NOMO-1 (cell line): Measurements from ENCODE around the gene EFTUD2.
A peak's percentile ranks its signal among the peaks of the same experiment; 100 is the strongest.
"Not testable (repeated sequence)": the region's sequence is repeated elsewhere in the genome, so short reads cannot be mapped to it uniquely, and the experiment has no call there.

ENCODE experiments used
- DNase-seq, 2 experiments: peaks; one replicate each; lab custom pipeline; 2025; ENCODE audit not compliant: unreplicated experiment in 2 of 2; lab: John Stamatoyannopoulos, UW

Gene EFTUD2

DNA sequence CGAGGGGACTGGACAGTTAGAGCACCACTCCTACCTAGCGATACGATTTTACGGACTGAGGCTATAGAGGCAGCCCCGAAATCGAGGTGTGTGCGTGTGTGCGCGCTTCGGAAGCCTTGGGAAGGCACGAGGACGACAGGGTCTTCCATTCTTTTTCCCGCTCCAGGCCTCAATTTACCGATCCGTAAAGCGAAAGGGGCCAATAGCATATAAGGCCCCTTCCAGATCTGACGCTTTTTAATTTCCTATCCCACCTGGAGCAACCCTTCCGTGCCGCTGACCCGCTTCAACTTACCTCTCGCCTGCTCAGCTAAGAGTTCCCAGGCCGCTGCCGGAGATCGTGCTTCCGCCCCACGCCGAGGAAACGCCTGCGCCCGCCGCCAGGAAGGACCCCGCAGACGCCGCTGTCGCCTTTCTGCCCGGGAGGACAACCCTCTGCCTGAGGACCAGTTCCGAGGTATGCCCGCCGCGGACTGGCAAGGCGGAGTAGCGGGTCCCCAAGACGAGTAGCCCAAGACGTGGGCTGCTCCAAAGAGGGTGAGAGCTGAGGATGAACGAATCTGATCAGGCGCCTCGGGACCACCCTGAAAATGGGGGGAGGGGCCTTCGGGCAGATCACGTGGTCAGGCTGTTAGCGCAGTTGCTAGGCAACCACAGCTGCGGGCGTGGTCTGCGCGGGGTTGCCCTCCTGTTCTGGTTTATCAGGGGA lies at the start of gene EFTUD2:
EFTUD2 (minus strand) TSS at position 372 of the 709 bp plus-strand sequence. CDS start 4,924 bp downstream, outside the sequence.
- DNase-seq: peak; percentile 89 to 91

DNA sequence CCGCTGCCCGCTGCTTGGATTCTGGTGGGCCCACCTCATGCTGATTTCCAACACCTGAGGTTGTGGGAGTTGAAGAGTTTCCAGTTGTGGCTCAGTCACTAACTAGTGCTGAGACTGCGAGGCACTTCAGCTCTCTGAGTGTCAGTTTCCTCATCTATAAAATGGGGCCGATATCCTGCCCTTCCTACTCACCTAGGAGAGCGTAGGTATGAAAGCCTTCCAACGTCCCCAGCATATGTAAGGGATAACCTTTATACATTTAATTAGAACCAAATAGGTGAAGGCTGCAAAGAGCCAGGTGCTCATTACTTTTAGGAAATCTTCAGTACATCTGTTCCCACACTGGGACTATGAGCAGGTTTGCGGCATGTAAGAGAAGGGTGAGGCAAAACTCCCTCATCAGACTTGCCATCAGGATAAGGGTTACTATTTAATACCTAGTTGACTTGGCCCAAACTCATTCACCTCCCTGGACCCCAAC lies 49.1 kb upstream of the EFTUD2 start:
- no peak for DNase-seq

DNA sequence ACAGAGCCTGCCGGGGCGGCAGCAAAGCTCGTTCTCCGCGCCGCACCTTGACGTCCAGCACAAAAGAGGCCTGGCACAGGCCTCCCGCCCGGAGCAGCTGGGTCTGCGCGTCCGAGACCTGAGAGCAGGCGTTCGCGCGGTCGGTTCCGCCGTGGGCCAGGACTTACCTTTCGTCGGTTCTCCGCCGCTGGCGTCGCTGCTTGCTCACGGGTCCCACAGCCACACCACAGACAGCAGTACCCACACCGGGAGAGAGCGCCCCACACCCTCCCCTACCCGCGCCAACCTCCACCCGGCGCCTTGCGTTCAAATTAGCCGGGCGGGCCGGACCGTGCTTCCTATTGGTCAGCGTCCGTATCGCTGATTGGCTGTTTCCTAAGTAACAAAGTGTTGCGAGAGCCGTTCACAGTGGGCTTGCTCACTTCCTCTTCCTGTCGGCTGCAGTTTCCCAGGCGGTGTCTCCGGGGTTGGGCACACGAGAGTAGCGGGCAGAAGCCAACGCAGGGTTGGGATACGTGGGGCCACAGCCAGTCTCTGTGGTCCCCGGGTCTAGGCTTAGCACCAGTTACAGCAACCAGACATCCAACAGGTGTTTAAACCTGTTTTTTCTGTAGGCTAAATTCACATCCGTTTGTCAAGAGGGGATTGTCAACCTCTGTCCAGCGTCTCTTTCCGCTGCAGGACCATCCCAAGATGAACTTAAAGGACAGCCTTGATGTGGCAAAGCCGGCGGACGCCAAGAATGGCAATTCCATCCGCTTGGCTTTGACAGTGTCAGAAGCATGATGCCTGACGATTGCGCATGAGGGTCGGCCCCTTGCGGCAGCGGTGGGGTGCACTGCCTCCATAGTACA lies 48.4 kb upstream of the EFTUD2 start, which contains the start of gene KIF18B:
KIF18B (minus strand) TSS at position 313 of the 854 bp plus-strand sequence. CDS start 11,429 bp downstream, outside the sequence.
- peak; percentile 96 to 97 for DNase-seq

DNA sequence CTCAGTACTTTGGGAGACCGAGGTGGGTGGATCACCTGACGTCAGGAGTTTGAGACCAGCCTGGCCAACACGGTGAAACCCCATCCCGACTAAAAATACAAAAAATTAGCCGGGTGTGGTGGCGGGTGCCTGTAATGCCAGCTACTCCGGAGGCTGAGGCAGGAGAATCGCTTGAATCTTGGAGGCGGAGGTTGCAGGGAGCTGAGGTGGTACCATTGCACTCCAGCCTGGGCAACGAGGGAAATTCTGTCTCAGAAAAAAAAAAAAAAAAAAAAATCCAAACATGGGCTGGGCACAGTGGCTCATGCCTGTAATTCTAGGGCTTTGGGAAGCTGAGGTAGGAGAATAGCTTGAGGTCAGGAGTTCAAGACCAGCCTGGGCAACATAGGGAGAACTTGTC lies 46.4 kb upstream of the EFTUD2 start:
- not testable (repeated sequence) for DNase-seq

DNA sequence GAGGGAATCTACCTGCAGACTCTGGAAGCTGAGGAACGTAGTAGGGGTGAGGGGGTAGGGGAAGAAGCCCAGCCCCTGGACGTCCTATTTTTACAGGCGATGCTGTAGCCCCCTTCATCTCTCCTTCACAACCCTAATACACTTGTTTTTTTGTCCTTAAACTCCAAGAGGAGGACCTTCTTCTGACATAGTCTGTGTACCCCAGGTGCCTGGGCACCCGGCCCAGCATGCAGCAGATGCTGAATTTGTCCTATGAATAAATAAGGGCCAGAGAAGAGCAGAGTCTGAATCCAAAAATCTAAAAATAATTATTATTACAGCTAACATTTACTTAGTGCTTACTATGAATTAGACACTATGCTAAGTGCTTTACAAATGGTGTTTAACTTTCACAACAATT lies 43.2 kb upstream of the EFTUD2 start:
- DNase-seq: no peak

DNA sequence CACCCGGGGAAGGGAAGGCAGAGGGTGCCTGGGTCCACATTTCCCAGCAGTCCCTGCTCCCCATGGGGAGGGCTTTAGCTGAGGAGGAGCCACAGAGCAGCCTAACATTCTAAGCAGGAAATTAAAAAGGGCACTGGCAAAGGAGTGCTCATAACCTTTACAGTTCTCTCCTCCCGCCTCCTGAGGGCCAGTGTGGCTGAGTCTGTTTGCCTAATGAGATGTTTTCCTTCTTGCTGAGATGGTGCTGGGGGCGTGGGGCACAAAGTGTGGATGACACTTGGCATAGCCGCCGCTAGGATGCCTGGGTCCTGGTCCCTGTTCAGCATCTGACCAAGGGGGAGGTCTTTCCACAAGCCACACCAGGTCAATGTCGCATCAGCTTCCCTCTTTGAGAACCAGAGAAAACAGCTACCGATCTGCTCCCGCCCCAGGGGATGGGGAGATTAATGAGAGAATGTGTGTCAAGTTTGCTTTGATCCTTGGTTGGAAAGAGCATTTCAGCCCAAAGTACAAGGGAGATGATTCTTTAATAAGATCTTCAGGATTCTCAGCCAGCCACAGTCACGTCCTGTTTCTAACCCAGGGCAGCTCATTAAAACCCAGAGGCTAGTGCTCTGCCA lies 42.6 kb upstream of the EFTUD2 start:
- no peak for DNase-seq

DNA sequence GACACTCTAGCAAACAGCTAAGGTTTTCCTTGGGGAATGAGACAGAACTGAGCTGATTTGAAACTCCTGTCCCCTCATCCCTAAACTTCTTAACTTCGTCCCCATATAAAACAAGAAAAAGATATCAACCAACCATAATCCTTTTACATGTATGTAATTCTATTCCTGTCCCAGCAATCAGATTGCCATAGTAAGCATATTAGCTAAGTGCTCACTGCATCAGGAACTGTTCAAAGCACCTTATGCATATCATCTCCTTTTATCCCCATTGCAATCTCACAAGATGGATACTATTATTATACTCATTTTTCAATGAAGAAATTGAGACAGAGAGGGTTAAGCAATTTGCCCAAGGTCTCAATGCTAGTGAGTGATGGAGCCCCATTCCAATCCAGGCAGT lies 41.5 kb upstream of the EFTUD2 start:
- no peak for DNase-seq

DNA sequence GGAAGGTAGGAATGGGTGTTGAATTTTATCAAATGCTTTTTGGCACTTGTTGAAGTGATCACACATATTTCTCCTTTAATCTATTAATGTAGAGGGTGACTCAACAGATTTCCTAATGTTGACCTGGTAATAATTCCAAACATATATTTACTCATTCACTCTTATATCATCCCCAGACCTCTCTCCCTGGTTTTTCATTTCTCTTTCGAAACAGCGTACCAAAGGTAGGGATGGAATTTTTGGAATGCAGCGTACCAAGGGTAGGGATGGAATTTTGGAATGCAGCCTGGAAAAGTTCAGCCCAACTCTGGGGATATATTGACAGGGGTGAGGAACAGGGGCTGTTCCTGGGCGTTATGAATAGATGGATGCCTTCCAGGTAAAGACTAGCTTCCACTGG lies 41.1 kb upstream of the EFTUD2 start:
- no peak for DNase-seq

DNA sequence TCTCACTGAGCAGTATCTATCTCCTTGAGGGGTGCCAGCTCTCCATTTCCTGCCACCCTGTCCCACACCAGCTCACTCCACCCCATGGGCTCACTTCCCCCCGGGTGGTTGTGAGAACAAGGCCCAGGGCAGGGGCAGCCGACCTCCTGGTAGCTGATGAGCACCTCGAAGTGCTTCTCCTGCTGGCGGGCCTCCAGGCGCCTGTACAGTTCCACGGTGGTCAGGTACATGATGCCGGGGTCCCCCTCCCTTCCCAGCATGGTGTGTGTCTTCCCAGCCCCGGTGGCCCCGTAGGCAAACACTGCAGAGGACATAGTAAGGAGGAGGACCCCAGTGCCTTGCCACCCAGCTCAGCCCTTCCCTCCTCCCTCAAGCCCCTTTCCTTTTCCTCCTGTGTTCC lies 35.9 kb upstream of the EFTUD2 start:
- no peak for DNase-seq

DNA sequence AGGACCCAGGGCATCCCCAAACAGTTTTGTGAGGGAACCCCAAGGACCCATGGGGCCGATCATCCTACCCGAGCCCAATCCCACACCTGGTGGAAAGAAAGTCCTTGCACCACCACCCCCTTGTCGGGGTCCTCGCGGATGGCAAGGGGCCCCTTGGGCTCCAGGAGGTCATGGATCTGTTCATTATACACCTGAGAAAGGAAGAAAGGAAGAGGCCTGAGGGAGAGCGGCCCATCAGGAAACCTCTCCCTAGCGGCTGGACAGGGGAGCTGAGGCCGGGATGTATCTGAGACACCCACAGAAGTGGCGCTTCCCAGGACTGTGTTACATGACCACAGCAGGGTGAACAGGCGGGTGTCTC lies 35.5 kb upstream of the EFTUD2 start:
- no peak for DNase-seq

DNA sequence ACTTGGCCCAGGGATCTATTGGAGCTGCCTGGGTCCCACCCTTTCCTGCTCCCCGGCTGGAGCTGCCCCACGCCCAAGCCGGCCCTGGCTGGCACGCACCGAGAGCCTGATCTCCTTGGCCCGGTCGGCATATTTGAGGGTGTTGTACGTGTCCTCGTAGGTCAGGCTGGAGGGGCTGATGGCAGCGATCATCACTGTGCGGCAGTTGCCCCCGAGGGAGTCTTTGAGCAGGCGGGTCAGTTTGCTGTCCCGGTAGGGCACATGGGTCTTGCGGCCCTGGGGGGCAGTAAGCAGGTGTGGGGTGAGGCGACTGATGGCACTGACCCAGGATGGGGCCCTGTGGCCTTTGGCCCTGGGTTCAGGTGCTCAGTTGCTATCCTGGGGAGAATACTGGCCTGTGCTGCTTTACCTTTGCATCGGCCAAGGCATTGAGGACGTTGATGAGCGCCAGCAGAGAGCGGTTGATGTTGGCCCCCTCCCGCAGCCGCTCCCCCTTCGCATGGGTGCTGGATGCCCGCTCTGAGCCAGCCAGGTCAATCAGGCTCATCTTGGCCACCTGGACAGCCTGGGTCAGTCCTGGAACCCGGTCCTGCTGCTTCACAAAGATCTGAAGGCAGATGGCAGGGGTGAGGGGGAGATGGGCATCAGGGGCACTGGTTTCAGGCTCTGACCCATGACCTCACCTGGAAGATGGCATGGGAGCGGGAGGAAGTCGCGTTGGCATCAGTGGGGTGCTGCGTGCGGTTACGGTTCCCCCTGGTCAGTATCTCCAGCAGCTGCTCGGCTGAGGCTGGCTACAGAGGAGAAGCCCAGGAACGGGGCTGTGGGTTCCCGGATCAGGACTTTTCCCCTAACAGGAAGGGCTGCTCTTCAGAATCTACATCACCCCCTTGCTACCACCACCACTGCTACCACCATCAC lies 34.8 kb upstream of the EFTUD2 start:
- DNase-seq: no peak

DNA sequence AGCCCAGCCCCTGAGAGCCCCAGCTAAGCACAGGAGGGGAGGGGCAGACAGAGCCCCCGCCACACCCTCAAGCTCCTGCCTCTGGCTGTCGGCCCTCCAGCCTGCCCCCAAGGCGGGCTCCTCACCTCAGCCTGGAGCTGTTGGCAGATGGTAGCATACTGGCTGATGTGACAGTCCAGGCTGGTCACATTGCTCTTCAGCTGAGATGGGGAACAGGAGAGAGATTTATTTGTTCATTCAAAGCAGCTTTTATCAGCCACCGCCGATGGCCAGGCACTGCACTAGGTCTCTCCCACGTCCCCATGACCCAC lies 33.5 kb upstream of the EFTUD2 start:
- no peak for DNase-seq

DNA sequence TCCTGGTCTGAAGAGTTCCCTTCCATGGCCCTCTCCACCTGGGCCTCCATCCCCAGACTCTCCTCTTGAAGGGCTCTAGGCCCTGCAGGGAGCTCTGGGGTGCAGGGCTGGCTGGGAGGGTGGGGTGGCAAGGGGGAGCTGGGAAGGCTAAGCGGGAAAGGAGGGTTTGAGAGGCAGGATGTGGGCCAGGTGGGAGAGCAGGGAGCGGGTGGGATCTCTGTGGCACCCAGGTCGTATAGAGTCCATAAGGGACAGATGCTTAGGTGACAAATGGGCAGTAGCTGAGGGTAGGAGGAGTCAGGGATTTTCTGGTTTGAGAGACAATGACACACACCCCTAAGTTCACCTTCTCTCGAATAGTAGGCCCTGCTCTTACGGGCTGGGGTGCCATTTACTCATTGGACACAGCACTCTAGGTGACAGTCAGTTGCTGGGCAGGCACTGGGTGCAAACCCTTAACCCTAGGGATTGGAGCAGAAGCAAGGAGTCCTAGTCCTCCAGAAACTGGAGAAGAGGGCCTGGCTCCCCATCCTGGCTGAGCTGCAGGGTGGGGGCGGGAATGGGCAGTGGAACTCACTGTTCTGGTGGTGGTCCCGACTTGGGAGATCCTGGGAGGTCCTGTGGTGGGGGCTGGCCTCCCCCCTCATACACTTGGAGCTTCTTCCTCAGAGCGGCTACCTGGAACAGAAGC lies 33.0 kb upstream of the EFTUD2 start:
- no peak for DNase-seq

DNA sequence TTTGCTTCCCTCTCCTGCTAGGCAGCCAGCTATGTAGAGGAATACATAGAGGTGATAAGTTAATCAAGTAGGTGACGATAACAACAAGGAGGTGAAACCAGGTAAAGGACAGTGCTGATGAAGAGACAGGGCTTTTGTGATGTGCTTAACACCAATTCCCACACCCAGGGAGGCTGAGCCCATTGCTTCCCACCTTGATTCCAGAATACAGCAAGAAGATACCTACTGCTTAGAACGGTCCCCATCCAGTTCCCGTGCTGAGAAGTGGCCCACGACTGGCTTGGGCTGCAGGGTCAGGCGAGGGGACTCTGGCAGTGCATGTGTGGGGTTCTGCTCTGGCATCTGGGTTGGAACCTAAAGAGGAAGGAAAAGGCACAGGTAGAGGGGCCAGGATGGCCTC lies 32.1 kb upstream of the EFTUD2 start:
- DNase-seq: no peak

DNA sequence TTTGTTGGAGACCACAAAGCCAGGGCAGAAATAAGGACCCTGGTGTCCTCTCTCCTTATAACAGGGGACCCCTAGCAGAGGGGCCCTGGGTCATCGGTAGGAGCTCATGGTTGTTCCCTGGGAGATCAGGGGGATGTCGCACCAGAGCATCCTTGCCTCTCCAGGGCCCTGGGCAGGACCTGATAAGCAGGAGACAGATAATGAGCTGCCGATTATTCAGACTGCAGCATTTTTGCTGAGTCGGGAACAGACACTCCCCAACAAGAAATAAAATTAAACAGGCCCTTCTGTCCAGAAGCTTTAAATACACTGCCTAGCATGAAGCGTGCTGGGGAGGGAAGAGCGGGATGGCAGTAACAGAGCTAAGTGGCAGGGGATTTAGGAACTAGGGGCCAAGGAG lies 31.4 kb upstream of the EFTUD2 start:
- no peak for DNase-seq

DNA sequence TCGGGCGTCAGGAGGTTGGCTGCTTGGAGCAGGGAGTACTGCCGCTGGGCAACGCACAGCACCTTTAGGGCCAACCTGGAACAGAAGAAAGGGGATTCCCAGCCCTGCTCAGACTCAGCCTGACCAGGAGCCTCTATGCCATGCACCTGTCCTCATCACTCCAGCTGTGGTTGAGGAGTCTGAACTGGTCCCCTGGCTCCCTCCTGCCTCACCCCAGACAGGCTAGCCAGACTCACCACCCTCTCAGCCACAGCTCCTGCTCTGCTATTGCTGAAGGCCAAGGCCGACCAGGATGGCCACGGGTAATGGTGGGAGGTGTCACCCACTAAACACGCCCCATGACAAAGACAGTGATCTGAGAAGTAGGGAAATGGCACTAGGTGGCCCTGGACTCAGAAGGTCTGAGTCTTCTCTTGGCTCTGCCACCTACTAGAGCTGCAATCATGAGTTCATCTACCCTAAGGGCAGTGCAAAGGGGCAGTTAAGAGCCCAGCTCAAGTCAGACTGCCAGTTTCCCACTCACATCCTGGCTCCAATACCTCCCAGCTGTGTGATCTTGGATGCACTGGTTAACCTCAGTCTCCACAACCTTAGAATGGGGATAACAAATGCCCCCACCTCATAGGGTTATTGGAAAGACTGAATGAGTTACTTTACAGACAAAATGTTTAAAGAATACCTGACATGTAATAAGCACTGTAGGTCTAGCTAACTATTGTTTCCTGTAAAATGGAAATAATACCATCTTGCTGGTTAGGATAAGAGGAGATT lies 29.9 kb upstream of the EFTUD2 start:
- no peak for DNase-seq

DNA sequence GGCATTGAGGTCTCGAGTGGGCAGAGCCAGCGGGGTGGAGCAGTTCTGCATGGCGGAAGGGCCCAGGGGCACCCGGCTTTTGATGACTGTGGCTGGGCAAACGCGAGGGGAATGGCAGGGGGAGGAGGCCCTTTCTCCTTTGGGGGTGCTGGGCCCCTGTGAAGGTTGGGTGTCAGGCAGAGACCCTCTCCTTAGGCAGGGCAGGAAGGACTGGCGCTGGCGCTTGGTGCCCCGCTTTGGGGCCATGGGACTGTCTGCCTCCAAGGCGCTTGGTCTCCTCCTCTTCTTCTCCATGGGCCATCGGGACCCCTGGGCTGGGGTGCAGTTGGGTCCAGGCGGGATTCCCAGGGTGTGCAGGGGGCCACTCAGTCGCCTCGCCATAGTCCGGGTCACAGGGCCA lies 28.9 kb upstream of the EFTUD2 start:
- DNase-seq: no peak

DNA sequence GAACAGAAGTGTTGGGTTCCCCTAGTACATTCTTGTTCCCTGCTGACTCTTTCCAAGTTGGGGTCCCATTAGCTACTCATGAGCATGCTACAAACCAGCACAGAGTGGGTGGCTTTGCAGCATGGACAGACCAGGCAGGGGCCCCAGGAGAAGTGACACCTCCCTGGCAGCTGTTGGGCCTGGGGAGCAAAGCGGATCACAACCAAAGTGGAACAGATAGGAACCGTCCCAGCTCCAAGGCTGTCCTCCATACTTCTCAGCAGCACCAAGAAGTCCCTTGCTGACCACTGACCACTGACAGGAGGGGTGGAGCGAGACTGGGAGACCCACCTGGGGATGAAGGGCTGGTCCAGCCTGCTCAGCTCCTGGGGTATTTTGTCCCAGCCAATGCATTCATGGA lies 28.5 kb upstream of the EFTUD2 start:
- no peak for DNase-seq

DNA sequence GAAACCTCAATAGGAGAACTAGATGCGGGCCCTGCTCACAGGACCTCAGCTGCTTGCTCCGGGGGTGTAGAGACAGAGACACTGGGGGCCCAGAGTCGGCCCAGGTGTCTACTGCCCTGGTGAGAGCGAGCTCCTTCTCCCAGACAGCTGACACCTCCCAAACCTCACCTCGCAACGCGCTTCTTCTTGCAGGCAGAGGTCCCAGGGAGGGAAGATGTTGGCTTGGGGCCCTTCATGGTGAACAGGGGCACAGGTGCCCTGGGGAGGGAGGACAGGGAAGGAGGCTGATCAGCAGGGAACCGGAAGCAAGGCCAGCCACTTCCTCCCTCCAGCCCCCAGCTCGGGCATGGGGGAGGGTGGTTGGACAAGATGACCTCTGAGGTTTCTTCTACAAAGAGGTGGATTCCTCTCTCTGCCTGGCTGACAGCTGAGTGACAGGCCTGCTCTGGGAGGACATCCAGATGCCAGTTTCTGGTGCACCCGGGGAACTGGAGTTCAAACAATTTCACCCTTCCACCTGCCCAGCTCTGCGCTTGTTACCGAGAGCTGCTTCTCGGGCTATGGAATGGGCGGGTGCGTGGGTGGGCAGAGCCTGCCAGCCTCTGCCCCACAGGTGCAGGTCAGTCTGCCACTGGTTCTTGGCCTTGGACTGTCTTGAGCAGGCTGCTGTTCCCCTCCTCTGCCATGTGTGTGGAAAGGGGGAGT lies 27.7 kb upstream of the EFTUD2 start:
- no peak for DNase-seq
